ENCODE measurements around the gene TRPC5OS.

- no peak for TF ChIP-seq CTCF (IDR thresholded peaks at IDR 0.05)
- TF ChIP-seq POLR2A (IDR thresholded peaks at IDR 0.05), result no peak
Observed at GRCh38 chrX:111896148-111896547, 20.2 kb downstream of the TRPC5OS start.
